Neural crest cell (in vitro differentiated cells): ENCODE data around the gene AAK1. TPM values are rescaled to one million over a fixed set of nuclear protein-coding genes. Genes with fewer than 3 reads are reported as not detected.

Source experiments
- DNase-seq: peaks from one replicate; pipeline ENCODE4 v3.0.0; 2021; ENCODE audit warnings: low read depth, mixed read lengths, low spot score
- H3K27ac Mint-ChIP-seq: one replicate; pipeline ENCODE4 v1.8.0; 2021; ENCODE audit warnings: mild to moderate bottlenecking, mixed read lengths; ENCODE audit not compliant: unreplicated experiment
- H3K27me3 Mint-ChIP-seq: 2 replicates; pipeline ENCODE4 v1.8.0; 2021; ENCODE audit warnings: low read depth, mild to moderate bottlenecking, mixed read lengths
- H3K36me3 Mint-ChIP-seq: 2 replicates; pipeline ENCODE4 v1.8.0; 2021; ENCODE audit warnings: low read depth, mild to moderate bottlenecking, mixed read lengths
- H3K4me1 Mint-ChIP-seq: 2 replicates; pipeline ENCODE4 v1.8.0; 2021; ENCODE audit warnings: mixed read lengths
- H3K4me3 Mint-ChIP-seq: one replicate; pipeline ENCODE4 v1.8.0; 2021; ENCODE audit warnings: mild to moderate bottlenecking, mixed read lengths
- H3K9me3 Mint-ChIP-seq: 2 replicates; pipeline ENCODE4 v1.8.0; 2021; ENCODE audit warnings: mixed read lengths
- CTCF ChIP-seq: fragments of 200-600 bp; sonication (generic); conservative IDR thresholded peaks from 2 replicates; pipeline ENCODE4 v1.5.0; 2021; ENCODE audit warnings: antibody characterized with exemption, mild to moderate bottlenecking
- total RNA-seq: library from RNA; stranded (reverse); gene quantifications from 2 replicates; pipeline ENCODE4 v1.2.1, GENCODE V29; 2021

Gene AAK1
- total RNA-seq, 1 donor from 2014 or later: 38.8 TPM

GRCh38 chr2:69481421-69481820, 162.1 kb downstream of the AAK1 start:
- Mint-ChIP-seq H3K4me3 (no peak overlapping the region), H3K27me3 (no peaks in the 10 kb centered on the region), H3K36me3 (no peaks in the 10 kb centered on the region)

GRCh38 chr2:69477627-69478026, 165.9 kb downstream of the AAK1 start:
- no peak for DNase-seq
- no peaks in the 10 kb centered on the region for H3K36me3 Mint-ChIP-seq
- no peaks in the 10 kb centered on the region for H3K27me3 Mint-ChIP-seq
- peaks cover 3% of the 10 kb centered on the region for H3K4me1 Mint-ChIP-seq
- no peak overlapping the region for H3K27ac Mint-ChIP-seq
- no peak for TF ChIP-seq CTCF
- no peaks in the 10 kb centered on the region for H3K9me3 Mint-ChIP-seq
- no peak overlapping the region for H3K4me3 Mint-ChIP-seq

More at GRCh38 chr2:69481421-69481820, 162.1 kb downstream of the AAK1 start:
- Mint-ChIP-seq H3K27ac (no peak overlapping the region), H3K4me1 (peaks cover 16% of the 10 kb centered on the region), H3K9me3 (no peaks in the 10 kb centered on the region)
- TF ChIP-seq CTCF: no peak
- no peak for DNase-seq

- no peak overlapping the region for H3K27ac Mint-ChIP-seq
- H3K4me3 Mint-ChIP-seq: no peak overlapping the region
- H3K27me3 Mint-ChIP-seq: no peaks in the 10 kb centered on the region
- DNase-seq: no peak
- no peaks in the 10 kb centered on the region for H3K4me1 Mint-ChIP-seq
- H3K36me3 Mint-ChIP-seq: no peaks in the 10 kb centered on the region
- TF ChIP-seq CTCF: no peak
- no peaks in the 10 kb centered on the region for H3K9me3 Mint-ChIP-seq
Measured at GRCh38 chr2:69474688-69475087, 168.9 kb downstream of the AAK1 start.

GRCh38 chr2:69471793-69472192, 171.7 kb downstream of the AAK1 start:
- Mint-ChIP-seq H3K36me3 (no peaks in the 10 kb centered on the region), H3K9me3 (no peaks in the 10 kb centered on the region), H3K4me1 (no peaks in the 10 kb centered on the region), H3K27me3 (no peaks in the 10 kb centered on the region), H3K4me3 (no peak overlapping the region), H3K27ac (no peak overlapping the region)
- DNase-seq: no peak
- no peak for TF ChIP-seq CTCF

- no peaks in the 10 kb centered on the region for H3K36me3 Mint-ChIP-seq
- H3K4me1 Mint-ChIP-seq: no peaks in the 10 kb centered on the region
- no peaks in the 10 kb centered on the region for H3K27me3 Mint-ChIP-seq
- no peak for TF ChIP-seq CTCF
- no peak overlapping the region for H3K27ac Mint-ChIP-seq
- DNase-seq: no peak
- no peak overlapping the region for H3K4me3 Mint-ChIP-seq
- no peaks in the 10 kb centered on the region for H3K9me3 Mint-ChIP-seq
Measured at GRCh38 chr2:69470911-69471310, 172.6 kb downstream of the AAK1 start.

GRCh38 chr2:69469784-69470183, 173.8 kb downstream of the AAK1 start:
- Mint-ChIP-seq H3K27ac (no peak overlapping the region), H3K4me3 (no peak overlapping the region), H3K4me1 (no peaks in the 10 kb centered on the region), H3K27me3 (no peaks in the 10 kb centered on the region), H3K36me3 (peaks cover 7% of the 10 kb centered on the region), H3K9me3 (no peaks in the 10 kb centered on the region)
- TF ChIP-seq CTCF: no peak
- no peak for DNase-seq
